GM12878 (cell line): ENCODE measurements around the gene HOXD11.

Experiments
- NR2F1 ChIP-seq: fragments of 450-650 bp; conservative IDR thresholded peaks from 2 replicates; pipeline ENCODE4 v1.6.1; 2017; ENCODE audit warnings: mild to moderate bottlenecking
- SUZ12 ChIP-seq: fragments of 200-600 bp; sonication (generic); IDR thresholded peaks from one replicate; pipeline ENCODE4 v1.6.1; 2018; ENCODE audit warnings: antibody characterized with exemption, mild to moderate bottlenecking; ENCODE audit not compliant: unreplicated experiment
- YY1 ChIP-seq: IDR thresholded peaks from 2 replicates; pipeline ENCODE4 v1.6.1; 2011; ENCODE audit warnings: low read depth, mild to moderate bottlenecking, low read length

DNA sequence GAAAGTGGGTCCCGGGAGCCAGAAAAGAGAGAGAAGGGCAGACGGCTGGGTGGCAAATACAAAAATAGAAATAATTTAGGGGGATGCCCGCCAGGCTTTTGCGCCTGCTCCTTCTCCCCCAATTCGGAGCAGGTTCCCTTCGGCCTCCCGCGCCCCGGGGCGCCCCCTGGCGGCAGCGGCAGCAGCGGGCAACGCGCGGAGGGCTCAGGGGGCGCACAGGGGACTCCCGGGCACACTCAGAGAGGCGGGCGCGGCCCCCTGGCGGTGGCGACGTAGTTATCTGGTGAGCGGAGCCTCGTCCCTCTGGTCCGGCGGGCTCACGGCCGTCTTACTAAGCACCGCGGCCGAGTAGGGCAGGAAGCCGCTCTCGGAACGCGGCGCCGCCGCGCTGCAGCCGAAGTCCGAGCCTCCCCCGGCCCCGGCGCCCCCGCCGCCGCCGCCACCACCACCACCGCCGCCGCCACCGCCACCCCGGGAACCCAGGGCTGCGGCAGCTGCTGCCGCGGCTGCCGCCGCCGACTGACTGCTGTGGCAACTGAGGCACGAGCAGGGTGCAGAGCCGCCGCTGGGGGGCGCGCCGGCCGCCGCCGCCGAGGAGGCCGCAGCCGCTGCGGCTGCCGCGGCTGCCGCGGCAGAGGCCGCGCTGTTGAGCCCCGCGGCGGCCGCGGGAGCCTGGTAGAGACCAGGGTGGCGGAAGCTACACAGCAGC is 27.1 kb upstream of the HOXD11 start:
- TF ChIP-seq NR2F1 (no peak), SUZ12 (no peak), YY1 (no peak)
